HG03520 (cell line): ENCODE measurements around the gene ARHGAP40.
"Not testable (repeated sequence)": the region's sequence is repeated elsewhere in the genome, so short reads cannot be mapped to it uniquely, and the experiment has no call there.

Source experiments
- ATAC-seq: cut with Tn5 transposase; IDR thresholded peaks from one replicate; pipeline ENCODE4 v1.9.1; 2021; ENCODE audit warnings: mild to moderate bottlenecking, moderate library complexity; ENCODE audit not compliant: unreplicated experiment

ARHGAP40 gene

DNA sequence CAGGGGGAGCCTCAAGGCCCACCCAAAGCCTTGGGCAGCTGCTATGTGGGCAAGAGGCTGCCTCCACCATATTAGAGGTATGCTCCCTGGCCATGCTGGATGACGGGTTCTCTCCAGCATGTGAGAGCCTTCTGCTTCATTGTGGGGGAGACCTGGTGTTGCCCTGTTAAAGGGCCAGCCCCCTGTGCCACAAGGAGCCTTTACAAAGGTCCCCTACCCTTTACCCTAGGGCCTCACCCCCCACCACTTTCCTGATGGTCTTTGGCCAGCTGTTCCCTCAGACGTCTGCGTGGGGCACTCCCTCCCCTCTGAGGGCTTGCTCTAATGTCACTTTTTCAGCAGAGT is 15.5 kb upstream of the ARHGAP40 start:
- no peak for ATAC-seq

DNA sequence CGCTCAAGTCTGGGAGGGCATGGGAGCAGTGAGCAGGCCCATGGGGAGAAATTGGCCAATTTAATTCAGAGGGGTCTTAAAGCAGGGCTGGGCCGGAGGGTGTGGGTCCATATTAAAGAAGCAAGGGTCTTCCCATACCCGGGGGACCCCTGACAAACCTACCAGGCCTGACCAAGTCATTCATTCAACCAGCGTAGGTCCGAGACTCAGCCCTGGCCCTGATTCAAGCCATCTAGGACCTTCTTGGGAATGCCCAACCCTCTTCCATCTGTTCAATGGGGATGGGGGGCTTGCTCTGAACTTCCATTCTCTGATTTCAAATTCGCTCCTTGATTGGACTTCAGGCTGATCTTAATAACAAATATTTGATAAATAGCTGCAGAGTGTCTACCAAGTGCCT is 13.3 kb upstream of the ARHGAP40 start:
- no peak for ATAC-seq

DNA sequence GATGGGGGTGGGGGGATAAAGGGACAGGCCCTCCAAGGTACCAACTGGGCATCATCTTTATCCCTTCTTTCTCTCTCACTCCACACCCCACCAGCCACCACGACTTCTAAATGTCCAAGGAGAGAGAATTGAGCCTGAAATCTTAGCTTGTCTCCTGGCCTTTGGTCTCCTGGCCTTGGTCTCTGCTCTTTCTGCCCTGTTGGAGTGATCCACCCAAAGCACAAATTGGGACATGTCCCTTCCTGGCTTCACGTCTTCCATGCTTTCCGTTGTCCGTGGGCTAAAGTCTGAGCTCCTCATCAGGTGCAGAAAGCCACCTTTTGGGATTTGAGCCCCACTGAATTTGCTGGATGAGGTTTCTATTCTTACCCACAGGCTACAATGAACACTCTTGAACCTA is 12.3 kb upstream of the ARHGAP40 start:
- no peak for ATAC-seq

GRCh38 chr20:38589967-38590675 is 11.5 kb upstream of the ARHGAP40 start:
- ATAC-seq, result no peak

DNA sequence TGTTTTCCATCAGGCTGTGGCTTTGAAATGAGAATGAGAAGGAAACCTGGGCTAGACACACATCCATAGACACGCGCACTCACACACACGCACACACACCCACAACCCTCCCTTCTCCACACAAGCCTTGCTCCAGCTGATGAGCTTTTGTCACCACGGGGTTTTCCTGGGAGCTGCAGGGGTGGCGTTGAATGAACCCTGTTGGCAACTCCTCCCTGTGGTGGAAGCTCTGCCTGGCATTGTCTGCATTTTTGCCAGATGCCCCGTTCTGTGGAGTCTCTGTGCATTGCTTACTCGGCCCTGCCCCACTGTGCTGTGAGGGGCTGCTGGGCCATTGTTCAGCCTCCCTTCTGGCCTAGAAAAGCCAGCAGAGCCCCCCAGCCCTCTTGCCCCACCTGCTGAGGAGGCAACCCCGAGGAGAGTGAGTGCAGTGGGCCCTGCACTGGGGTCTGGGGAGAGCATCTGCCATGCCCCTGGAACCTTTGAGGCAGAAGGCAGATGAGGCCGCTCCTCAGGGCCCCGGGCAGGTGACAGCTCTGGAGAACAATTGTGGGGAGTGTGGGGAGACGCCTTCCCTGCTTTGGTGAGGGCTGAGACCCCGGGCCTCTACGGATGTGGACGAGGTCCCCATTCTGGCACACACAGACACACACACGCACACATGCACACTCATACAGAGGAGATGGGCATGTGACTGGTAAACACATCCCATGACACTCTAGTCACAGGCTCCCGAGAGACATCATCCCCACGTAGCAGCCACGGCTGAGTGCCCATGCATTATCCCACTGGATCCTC is 10.7 kb upstream of the ARHGAP40 start:
- no peak for ATAC-seq

GRCh38 chr20:38591474-38592410 is 9.9 kb upstream of the ARHGAP40 start:
- no peak for ATAC-seq

DNA sequence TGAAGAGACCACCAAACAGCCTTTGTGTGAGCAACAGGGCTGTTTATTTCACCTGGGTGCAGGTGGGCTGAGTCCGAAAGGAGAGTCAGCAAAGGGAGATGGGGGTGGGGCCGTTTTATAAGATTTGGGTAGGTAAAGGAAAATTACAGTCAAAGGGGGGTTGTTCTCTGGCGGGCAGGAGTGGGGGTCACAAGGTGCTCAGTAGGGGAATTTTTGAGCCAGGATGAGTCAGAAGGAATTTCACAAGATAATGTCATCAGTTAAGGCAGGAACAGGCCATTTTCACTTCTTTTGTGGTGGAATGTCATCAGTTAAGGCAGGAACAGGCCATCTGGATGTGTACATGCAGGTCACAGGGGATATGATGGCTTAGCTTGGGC is 9.2 kb upstream of the ARHGAP40 start:
- not testable (repeated sequence) for ATAC-seq

DNA sequence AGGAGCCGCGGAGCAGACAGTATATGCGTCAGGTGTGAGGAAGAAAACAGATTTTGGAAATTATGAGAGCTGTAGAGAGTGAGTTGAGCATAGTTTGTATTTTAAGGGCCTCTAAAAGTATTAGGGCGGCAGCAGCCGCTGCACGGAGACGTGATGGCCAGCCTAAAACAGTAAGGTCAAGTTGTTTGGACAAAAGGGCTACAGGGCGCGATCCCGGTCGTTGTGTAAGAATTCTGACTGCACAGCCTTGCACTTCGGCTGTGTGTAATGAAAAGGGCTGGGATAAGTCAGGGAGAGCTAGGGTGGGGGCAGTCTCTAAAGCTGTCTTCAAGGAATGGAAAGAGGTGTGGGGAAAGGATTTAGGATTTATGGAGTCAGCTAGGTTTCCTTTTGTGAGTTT is 7.3 kb upstream of the ARHGAP40 start:
- not testable (repeated sequence) for ATAC-seq

GRCh38 chr20:38595886-38596285 is 5.7 kb upstream of the ARHGAP40 start:
- not testable (repeated sequence) for ATAC-seq

DNA sequence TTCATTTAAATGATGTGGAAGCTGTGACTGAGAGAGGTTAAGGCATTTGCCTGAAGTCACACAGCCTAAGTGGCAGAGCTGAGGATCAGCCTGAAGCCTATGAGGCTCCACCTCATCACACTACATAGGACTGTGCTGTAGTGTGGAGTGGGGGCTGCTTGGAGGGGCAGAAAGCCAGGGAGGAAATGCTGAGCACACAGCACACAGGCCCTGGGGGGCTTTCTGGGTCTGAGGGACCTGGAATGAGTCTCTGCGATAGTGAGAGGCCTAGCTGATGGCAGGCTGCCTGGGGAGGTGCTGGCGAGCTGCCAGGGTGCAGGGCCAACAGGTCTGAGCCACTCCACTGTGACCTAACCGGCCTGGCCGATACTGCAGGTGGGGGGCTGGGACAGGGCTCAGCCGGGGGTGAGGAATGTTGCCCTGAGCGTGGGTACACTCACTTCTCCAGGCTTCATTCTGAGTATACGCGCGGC is 2.2 kb upstream of the ARHGAP40 start:
- ATAC-seq, result no peak

- no peak for ATAC-seq
Measured at GRCh38 chr20:38600057-38600456, 1.6 kb upstream of the ARHGAP40 start.

GRCh38 chr20:38602185-38602581 is 574 bp downstream of the ARHGAP40 start:
- ATAC-seq, result no peak

DNA sequence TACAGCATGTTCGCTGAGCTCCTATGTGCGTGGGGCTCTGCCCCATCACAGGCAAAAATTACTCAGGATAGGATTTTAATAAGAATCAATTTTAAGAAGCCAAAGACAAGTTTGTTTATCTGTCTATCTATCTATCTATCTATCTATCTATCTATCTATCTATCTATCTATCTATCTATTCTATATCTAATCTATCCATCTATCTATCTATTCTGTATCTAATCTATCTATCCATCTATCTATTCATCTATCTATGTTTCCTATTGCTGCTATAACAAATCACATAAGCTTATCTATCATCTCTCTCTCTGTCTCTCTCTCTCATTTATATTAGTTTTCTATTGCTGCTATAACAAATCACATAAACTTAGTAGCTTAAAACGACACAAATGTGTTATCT is 1.7 kb downstream of the ARHGAP40 start:
- ATAC-seq, result no peak

DNA sequence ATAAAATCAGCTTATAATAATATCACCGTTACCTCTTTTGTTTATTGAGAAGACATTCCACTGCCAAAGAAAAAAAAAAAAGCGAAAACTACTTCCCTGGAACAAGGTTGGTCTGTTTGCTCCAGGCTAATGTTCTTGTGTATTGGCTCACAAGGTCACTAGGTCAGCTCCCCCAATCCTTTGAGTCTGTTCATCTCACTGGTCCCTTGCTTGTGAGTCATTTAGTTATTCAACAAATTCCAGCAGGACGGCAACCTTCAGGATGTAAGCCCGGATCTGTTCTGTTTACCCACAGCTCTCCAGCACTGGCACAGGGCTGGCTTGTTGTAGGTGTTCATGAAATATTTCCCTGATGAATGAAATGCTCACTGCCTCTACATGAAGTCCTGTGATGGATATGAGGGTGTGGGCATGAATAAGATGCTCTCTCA is 3.3 kb downstream of the ARHGAP40 start:
- ATAC-seq, result no peak

GRCh38 chr20:38607351-38607750 is 5.7 kb downstream of the ARHGAP40 start:
- no peak for ATAC-seq

DNA sequence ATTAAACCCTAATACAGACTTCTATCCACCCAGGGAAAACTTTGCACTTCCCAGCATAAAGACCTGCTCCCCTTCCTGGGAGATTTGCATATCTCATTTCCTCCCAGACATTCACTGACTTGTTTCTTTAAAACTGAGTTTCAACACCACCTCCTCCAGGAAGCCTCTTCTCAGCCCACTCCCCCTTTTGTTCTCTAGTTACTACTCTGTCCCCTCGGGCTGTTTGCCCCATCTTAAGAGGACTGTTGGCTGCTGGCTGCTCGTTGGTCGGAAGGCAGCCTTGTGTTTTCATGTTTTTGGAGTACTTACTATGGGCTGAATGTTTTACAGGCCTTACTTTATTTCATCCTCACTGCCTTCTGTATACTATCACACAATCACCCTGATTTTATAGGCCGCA is 6.6 kb downstream of the ARHGAP40 start:
- no peak for ATAC-seq

GRCh38 chr20:38609815-38610214 is 8.2 kb downstream of the ARHGAP40 start:
- no peak for ATAC-seq

DNA sequence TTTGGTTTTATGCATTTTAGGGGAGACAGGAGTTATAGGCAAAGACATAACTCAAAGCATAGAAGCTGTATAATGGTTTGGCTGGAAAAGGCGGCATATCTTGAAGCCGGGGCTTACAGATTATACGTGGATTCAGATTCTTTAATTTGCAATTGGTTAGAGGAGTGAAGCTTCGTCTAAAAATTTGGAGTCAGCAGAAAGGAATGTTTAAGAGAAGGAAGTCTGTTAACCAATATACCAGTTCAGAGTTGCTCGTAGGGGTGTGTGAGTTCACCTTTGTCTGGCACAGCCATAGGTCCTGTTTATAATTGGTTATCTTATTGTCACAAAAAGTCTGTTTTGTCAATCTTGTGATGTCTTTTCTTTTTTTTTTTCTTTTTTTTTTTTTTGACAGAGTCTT is 8.9 kb downstream of the ARHGAP40 start:
- ATAC-seq, result no peak

- ATAC-seq, result no peak
Measured at GRCh38 chr20:38612751-38613515, 11.3 kb downstream of the ARHGAP40 start.

GRCh38 chr20:38615283-38615682 is 13.7 kb downstream of the ARHGAP40 start:
- ATAC-seq, result no peak

- no peak for ATAC-seq
Measured at GRCh38 chr20:38616457-38616856, 14.8 kb downstream of the ARHGAP40 start.
